GM03348 (cell line): ENCODE data around the gene RALGDS.

Source experiments
- DNase-seq: peaks from one replicate; pipeline ENCODE4 v3.0.0; 2012; ENCODE audit warnings: low spot score

RALGDS gene

DNA sequence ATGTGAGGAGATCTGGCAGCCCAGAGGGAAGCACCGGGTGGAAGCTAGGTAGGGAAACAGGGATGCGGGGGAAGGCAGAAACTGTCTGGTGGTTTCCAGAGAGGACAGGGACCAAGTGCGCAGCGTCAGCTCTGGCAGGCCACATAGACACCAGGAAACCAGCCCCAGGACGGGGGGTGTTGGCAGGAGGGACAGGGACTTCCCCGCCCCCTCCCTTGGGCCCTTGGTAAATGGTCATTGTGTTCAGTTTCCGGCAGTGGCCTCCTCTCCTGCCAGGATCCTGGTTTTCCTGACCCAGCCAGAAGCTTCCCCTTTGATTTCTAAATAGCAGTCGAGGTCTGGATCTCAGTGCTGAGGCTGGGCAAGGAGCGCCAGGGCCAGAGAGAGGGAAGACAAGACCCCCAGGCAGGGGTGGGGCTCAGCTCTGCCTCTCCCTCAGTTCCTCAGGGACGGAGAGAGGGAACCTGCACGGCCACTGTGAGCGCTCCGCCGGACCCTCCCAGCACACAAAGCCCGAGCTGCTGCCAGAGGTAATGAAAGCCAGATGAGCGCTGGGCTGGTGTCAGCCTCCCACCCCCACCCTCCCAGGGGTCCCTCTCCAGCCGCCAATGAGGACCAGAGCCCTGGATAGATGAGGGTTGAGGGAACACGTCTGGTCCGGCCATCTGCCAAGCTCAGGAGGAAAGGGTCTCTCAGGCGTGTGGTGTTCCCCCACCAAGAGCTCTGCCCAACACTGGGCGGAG, 1.8 kb downstream of the RALGDS start:
- peak; percentile 52 for DNase-seq

DNA sequence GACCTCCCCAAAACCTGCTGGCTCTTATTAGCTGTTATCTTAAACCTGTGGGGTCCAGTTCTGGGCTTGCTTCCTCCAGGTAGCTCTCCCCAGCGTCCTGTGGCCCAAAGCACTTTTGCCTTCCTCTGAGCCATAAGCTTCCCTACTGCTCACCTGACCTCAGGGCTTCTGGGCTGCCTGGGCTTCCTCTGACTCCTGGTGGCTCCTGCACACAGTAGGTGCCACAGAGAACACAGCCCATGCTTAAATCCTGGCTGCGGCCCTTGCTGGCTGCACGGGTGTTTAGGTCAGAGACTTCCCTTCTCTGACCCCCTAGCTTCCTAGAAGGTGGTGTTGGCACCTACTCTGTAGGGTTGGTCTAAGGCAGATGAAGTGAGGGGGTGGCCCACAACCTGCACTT, 2.5 kb downstream of the RALGDS start:
- no peak for DNase-seq

DNA sequence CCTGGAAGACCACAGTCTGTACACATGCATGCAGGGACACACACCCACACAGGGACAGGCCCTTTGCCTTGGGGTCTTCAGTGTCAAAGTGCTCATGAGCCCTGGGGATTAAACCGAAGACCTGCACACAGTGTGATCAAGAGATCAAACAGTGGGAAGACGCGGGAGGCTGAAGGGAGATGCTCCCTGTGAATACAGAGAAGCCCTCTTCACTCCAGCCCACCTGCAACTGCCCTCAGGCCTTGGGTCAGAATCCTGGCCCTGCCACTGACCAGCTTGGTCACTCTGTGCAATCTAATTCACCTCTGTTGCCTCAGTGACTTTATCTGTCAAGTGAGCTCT, 2.9 kb downstream of the RALGDS start:
- DNase-seq = no peak

DNA sequence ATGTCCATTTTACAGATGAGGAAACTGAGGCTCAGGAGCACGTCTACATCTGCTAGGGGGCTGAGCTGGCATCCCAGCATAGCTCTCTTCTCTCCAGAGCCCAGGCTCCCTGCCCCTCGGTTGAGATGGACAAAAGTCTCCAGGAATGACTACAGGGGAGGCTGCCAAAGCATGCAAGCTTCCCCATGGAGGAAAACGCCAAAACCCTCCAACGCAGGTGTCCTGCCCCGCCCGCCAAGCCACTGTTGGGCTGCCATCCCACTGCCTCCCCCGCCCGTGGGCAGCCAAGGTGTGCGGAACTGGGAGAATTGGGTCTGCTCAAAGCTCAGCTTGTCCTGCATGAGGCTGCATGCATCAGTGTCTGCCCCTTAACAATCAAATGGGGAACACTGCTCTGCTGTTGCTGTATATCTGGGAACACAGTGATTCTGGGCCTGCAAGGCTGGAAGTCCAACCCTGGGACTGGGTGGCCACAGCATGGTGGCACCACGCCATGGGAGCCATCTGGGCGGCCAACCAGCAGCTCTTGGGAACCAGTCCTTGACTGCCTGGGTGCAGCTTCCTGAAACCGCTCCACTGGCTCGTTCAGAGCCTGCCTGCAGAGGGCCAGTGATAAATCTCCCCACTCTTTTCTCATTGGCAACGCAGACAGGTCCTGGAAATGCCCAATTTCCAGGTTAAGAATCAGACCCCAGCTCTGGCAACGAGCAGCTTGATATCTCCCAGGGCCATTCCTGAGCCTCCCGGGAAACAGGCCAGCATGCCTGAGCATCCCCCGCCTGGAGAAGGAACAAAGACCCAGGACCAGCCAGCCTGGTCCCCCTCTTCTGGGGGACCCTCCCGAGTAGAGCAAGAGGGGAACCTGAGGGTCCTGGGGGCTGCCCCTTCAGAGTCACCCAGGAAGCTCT, 3.5 kb downstream of the RALGDS start:
- DNase-seq = peak; percentile 68

DNA sequence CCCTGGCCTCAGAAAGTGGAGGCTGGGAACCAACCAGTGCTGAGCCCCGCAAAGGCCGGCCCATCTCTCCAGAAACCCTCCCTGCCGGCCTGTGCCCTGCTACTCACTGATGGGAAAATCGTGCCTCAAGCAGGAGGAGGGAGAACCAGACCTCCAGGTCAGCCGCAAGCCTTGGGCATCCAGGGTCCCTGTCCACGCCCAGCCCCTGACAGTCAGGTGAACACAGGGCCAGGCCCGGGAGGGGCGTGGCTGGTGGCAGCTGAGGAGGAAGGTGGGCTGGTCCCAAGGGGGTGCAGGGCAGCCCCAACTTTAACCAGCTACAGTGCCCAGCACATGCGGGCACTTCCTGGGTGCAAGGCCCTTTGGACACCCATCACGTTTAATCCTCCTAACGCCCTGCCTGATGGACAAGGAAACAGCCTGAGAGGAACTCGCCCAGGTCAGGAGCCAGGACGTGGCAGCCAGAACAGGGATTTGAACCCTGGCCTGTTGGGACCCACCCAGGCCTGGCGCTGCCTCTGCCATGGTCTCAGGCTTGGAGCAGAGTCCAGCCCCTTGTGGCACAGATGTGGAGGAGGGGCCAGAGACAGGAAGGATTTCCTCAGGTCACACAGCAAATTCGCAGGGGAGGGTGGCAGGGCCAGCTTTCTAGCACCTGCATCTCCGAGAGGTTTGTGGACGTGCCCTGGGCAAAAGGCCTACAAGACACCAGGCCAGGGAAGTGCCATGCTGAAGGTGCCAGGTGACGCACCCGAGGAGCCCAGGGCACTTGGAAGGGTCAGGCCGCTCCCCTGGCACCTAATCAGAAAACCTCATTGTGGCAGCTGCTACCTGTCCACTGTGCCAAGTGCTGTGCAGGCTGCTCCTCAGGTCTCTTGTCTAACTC, 4.5 kb downstream of the RALGDS start:
- DNase-seq = no peak

DNA sequence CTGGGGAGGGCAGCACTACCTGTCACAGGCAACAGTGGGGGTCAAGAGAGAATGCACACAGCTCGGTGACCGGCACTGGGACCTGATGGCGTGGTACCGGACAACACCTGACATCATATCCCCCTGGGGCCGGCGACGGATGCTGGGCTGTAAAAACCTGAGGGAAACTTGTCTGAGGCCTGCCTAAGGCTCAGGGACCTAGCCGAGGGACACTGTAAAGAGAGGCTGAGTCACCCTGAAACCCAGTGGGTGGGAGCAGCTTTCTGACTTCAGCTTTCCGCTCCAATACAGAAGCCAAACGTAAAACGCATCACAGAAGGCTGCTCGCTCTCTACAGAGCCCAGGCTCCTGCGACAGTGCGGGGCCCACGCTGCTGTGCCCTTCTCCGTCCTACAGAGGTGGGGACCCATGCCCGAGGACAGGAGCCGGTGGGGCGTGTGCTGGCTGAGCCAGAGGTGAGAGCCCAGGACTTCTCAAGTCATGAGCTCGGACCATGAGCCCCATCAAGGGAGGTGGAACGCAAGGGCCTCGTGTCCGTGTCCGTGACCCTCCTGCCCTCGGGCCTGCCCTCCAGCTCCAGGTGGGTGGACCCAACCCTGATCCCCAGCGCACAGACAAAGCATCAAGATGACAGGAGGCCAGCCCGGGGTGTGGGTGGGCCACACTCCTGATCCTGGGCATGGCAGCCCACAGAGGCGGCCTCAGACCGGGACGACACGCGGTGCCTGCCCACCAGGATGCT, 5.3 kb downstream of the RALGDS start:
- no peak for DNase-seq

DNA sequence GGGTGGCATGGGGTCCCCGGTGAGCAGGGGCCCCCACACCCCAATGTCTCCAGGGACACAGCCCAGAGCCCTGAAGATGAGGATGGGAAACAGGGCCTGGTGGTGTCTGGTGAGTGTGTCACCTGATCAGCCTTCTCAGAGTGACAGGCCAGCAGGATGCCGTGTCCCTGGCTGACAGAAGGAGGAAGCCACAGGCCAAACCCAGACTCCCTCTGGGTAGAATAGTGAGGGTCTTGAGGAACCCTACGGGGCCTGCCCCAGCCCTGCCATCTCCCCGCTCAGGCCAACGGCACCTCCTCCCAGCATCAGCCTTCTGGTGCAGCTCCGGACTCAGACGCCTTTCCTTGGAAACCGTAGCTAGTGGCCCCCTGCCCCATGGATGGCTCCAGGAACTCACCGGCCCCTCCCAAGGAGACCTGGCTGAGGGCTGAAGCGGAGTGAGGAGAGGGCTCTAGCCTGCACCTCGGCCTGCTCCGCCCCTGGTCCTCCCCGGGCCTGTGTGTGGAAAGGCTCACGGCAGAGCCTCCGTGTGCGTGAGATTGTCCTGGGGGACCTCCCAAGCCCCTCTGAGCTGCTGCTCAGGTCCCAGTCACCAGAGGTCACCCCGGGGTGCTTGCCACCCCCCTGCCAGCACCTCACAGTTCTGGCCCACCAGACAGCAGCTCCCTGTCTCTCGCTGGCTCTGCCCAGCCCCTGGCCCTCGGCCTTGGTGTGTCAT, 6.0 kb downstream of the RALGDS start:
- DNase-seq = no peak

DNA sequence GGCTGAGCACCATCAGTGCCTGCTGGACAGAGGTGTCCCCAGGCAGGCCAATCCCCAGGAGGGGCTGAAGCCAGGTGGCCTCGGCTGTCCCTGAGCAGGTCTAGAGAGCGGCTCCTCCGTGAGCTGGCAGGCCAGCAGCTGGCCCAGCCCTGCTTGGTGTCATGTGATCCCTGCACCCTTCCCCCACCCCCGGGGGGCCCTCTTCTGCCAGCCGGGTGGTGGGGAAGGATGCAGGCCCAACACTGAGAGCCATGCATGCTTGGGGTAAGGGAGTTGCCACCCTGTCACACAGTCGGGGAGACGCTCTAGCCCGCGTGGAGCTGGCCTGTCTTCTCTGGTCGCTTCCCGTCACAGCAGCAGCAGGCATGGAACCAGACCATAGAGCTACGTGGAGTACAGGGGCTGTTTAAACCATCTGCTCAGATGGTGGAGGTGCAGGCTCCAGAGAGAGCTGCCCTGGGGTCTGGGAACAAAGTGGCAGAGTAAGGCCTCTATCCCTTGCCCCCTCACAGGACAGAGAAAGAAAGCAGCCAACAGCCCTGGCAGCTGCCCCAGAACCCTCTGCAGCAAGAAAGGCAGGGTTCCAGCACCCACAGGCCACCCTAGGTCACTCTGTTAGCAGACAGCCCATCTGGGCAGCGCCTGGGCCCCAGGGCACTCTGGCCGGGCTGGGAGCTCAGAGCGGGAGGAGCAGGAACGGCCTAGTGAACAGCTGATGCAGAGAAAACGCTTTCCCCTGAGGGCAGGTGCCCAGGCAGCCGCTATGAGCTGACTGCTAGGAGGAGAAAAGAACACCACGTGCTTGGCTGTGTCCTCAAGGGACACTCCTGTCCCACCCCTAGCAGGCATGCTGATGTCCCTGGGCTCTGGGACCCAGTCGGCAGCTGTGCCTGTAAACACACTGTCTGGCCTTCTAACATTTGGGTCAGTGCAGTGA, 6.8 kb downstream of the RALGDS start:
- peak; percentile 56 for DNase-seq

DNA sequence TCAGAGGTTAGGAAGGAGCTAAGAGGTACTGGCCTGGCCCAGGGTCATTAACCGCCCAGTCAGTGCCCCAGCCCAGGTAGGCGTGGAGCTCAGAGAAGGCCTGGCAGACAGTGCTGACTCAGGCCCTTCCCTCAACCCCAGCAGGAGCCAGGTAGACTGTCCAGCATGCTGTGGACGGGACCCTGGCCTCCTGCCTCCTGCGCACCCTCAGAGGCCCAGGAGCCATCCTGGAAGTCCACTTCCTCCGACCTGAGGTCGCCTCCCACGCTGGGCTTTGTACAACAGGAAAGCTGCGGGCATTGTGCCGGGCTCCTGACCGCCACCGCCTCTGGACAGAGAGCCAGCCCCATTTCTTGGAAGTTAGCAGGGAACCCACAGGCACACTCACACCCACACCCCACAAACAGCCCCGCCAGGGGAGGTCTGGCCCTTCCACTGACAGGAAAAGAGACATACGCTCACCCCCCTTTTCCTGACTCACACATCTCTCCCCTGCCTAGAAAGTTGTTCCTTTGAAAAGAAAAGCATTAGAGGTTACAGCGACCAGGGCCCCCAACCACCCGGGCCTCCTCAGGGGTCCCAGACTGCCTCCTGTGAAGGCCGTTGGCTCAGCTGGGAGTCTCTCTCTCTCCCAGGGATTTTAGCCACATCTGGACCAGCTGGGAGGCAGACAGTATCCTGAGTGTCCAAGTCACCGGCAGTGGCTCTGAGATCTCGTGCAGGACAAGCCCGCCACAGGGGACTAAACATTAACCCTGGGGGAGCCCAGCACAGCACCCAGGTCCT, 7.7 kb downstream of the RALGDS start:
- DNase-seq = peak; percentile 69

DNA sequence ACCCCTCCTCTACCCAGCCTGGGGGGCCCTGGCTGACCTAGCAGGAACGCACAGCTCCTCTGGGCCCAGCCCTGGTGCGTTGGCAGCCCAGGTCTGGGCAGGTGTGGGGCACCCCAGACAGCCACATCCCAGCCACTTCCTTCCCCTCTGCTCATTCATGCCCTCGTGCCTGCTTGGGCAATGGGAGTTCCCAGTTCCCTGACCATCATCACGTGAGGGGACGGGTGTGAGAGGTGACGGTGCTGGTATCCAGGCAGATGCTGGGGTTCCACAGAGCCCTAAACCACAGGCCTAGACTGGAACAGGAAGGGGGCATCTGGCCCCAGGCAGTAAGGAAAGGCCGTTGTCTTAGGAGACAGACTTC, 8.4 kb downstream of the RALGDS start:
- no peak for DNase-seq

DNA sequence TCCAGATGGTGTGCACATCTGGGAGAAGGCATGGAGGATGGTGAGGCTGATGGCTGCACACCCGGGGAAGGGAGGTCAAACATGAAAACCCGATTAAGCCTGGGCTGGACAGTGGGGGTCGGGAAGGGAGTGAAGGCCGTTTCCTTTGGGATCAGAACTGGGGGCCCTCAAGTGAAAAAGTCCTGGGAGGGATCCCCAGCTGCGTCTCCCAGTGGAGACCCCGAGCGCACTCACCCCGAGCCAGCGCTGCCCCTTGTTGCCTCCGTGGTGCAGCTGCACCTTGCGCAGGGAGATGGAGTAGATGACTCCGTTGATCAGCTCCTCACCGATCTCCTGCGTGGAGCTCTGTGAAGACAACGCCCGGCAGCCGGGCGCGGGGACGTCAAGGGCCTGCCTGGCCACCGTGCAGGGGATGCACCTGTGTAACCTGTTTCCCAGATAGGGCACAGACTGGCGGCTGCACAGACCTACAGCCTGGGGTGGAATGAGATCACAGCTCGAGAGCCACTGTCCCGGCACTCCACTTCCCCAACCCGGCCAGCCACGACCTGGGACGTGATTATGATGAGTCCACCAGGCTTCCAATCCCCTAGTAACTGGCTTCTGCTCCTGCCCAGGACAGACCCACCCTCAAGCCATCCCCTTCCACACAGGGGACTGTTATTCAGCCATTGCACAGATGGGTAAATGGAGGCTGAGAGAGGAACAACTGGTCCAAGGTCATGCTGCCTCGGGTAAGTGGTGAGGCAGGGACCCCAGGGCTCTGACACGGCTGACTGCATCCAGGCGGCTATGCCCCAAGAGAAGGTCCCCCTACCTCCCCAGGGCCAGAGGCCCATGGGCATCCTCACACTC, 9.0 kb downstream of the RALGDS start:
- no peak for DNase-seq

DNA sequence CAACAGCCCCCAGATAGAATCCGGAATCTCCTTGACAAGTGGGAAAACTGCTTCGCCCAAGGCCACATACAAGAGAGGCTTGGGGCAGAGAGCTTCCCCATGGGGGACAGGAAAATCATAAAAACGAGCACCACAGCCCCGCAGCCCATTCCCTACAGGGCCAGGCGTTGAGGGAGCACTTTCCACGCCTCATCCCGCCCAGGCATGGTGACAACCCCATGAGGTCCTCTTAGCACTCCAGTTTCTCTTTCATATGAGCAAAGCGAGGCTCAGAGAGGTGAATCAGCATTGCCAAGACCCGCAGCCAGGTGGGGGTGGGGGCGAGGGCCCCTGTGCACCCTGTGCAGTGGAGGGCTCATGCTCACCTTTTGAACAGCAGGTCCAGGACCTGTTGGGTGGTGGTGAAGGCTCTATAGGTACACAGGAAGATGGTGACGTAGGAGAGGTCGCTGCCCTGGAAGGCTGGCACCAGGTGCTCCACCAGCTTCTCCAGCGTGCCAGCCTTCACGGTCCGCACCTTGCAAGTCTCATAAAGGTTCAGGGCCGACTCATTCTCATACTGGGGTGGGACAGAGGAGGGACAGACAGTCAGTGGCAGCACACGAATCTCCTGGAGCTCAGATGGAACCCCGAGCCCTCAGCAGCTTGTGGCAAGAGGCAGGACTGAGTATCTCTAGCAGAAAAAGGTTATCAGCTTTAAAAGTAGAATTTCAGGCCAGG, 10.9 kb downstream of the RALGDS start:
- DNase-seq = no peak

DNA sequence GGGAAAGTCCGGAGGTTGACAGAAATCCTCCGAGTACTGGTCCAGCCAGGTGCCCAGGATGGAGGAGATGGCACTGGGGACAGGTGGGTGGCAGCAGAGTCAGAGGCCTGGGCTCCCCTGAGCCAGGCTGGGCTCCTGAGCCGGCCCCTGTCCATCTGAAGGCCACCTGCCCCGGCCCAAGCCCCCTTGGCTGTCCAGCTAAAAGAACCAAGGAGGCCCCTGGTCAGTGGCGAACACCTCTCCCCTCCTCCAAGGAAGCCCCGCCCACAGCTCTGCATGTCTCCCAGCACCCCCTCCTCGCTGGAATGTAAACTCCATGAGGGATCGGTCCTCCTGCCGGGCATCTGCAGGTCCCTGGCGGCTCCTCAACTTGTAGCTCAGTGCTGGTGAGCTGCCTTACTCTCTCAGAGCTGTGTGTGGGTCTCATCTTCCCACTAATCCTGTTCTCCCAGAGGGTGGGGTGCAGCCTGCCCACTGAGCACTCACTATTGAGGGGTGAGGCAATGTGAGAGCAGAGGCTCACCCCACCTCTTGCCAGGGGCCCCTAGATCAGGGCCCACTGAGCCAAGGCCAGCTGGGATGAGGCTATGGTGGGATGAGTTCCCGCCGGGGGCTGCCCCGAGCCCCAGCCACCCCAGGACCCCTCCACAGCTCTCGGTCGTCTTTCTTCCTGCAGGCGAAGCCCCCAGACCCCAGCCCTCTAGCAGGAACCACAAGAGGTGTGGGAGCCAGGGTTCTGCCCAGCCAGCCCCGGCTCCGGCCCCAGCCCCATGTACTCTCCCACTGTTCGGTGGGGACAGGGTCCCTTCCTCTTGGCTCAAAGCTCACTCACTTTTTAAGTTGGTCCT, 12.0 kb downstream of the RALGDS start:
- no peak for DNase-seq

DNA sequence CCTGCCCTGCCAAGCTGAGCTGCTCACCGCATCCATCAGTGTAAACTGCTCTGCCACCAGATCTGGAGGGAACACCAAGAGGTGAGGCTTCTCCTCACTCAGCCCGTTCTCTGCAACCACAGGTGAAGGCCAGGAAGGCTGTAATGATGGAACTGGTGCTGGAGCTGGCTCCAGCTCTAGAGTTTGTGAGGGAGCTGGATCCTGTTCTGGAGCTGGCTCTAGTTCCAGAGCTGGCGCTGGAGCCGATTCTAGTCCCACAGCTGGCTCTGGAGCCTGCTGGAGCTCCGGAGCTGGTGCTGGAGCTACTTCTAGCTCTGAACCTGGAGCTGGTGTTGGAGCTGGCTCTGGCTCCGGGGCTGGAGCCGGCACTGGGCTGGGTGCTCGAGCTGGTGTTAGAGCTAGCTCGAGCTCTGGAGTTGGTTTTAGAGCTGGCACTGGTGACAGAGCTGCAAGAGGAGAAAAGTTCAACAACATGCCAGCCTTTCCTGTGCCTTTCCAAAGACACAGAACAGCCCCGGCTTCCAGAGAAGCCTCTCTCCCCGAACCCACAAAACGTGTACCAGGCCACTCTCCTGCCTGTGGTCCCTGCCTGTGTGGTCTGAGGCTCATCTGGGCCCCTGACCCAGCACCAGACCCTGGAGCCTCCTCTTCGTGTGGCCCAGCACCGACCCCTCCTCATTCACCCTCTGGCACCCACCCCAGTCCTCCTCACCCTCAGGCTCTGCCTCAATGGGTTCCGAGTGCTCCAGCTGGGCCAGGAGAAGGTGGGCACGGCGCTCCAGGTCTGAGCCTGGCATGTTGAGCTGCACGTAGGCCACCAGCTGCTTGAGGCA, 12.9 kb downstream of the RALGDS start:
- DNase-seq = no peak

DNA sequence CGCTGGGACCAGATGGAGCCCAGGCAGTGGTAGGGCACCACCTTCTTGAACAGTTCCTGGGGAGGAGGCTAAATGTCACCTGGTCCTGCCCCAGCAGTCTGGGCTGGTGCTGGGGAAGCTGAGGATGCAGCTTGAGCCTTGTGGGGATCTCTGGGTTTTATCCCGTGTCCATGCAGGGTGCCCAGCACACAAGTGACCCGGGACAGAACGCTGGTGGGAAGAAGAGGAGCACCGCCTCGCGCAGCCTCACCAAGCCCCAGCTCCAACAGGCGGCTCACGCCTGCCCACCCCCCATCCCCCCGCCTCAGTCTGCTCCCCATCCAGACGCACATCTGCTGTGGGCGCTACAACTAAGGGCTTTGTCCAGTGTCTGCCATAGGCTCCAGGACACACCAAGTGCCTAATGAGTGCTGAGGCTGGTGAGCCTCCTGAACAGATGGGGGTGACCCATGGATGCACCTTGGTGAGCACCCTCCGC, 13.8 kb downstream of the RALGDS start:
- no peak for DNase-seq
